HG03521 (cell line): ENCODE results near the gene CSAD.

Source experiments
- ATAC-seq: cut with Tn5 transposase; IDR thresholded peaks from one replicate; pipeline ENCODE4 v1.9.1; 2021; ENCODE audit warnings: mild to moderate bottlenecking, moderate library complexity; ENCODE audit not compliant: unreplicated experiment

CSAD gene

GRCh38 chr12:53180220-53180930 is at the start of gene CSAD, which contains the start of gene ZNF740:
Gene CSAD (minus strand): TSS chr12:53180925. CDS start chr12:53173470, 7,455 bp downstream.
Gene ZNF740 (plus strand): TSS chr12:53180722. CDS start chr12:53181984, 1,262 bp downstream.
- ATAC-seq, result peak; percentile 93

DNA sequence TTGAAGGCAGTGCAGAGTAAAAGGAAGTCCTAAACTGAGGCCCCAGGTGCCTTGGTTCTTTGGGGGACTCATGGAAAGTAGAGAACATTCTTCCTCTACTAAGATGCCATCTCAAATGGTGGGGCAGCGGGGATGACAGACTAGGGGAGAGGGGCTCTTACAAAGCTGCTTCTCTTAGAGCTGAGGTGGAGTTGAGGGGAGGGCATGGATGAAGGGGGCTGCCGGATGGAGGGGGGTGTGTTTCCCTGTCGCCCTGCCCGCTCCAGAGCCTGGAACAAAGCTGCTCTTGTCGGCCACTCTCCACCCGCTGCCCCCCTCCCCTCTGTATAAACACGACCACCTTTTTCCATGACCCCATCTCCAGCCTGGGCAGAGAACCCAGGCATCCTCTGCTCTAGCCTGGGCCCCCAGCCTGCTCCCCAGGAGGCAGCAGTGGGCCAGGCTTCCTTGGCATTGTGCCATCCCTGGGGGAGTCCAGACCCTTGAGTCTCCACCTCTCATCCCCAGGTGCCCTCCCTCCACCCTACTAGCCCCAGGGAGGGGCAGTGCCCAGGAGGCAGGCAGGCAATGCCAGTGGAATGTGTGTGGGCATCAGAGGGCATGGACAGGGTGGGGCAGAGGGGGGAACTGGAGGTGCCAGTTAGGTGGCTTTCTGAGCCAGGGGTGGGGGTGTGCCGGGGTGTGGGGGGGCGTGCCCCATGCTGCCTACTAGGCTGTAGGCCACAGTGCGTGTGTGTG is 49.6 kb upstream of the CSAD start:
- ATAC-seq, result no peak

- no peak for ATAC-seq
These were observed 48.7 kb upstream of the CSAD start for GRCh38 chr12:53229454-53229853.

DNA sequence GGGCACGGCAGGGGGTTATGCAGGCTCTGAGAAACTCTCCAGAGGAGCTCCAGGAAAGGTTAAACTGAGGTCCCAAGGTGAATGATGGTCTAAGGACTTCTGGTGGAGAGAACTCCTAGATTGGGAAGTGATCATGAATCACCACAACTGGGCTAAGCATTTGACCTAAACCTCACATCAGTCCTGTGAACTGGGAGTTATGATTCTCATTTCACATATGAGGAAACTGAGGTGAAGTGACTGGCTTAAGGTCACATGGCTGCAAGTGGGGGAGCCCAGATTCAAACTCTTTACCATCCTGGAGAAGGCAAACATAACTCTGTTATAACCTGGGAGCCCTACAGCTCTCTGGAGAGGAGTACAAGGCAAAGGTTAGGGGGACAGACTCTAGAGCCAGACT is 47.1 kb upstream of the CSAD start:
- no peak for ATAC-seq

DNA sequence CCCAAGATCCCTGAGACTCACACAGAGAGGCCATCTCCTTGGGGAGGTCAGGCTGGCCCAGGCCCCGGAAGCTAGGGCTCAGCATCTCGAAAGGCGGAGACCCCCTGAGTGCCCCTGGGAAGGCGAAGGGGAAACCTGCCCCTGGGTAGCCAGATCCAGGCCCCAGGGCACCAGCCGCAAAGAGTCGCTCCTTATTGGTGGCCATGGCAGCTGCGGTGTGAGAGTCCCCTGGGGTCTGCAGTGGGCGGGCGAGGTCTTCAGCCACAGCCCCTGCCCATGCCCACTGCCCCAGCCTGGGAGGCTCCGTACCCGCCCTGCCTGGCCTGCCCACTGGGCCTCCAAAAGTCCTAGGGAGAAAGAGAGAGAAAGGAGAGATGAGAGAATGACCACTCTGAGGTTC is 46.6 kb upstream of the CSAD start:
- ATAC-seq, result no peak

DNA sequence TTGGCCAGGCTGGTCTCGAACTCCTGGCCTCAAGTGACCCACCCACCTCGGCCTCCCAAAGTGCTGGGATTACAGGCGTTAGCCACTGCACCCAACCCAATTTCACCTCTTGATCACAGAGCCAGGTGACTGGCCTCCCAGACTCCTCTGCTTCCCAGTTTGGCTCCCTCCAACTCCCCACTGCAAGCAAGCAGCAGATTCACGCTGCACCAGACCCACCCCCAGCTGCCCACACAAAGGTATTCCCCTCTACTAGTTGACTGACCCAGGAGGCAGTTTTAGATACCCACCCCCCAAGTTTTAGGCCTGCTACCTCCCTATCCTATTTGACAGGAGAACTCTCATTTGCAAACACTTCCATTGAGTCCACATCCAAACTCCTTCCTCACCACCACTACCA is 46.1 kb upstream of the CSAD start:
- ATAC-seq, result no peak

DNA sequence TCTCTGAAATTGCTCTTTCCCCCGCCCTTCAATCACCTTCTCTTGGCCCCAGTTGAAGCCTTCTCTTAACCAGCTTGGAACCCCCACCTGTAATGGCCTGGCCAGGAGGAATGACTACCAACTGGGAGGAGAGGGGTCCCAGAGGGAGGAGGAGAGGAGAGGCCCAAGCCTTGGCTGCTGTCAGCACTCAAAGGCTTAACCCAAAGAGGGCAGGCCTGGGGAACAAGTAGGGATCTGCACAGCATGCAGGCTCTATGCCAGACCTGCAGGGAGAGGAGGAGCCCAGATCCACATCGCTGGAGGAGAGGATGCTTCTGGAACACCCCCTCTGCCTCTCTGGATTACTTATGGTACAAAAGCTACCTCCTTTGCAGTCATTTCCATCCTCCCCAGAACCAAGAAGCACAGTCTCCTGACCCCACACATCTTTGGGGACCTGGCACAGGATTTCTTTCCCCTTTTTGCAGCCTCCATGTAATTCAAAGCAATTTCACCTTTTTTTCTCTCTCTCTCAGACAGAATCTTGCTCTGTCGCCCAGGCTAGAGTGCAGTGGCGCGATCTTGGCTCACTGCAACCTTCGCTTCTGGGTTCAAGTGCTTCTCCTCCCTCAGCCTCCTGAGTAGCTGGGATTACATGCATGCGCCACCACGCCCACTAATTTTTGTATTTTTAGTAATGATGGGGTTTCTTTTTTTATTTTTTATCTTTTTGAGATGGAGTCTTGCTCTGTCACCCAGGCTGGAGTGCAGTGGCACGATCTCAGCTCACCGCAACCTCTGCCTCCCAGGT is 45.1 kb upstream of the CSAD start:
- no peak for ATAC-seq

GRCh38 chr12:53224897-53225634 is 44.3 kb upstream of the CSAD start:
- ATAC-seq, result no peak

DNA sequence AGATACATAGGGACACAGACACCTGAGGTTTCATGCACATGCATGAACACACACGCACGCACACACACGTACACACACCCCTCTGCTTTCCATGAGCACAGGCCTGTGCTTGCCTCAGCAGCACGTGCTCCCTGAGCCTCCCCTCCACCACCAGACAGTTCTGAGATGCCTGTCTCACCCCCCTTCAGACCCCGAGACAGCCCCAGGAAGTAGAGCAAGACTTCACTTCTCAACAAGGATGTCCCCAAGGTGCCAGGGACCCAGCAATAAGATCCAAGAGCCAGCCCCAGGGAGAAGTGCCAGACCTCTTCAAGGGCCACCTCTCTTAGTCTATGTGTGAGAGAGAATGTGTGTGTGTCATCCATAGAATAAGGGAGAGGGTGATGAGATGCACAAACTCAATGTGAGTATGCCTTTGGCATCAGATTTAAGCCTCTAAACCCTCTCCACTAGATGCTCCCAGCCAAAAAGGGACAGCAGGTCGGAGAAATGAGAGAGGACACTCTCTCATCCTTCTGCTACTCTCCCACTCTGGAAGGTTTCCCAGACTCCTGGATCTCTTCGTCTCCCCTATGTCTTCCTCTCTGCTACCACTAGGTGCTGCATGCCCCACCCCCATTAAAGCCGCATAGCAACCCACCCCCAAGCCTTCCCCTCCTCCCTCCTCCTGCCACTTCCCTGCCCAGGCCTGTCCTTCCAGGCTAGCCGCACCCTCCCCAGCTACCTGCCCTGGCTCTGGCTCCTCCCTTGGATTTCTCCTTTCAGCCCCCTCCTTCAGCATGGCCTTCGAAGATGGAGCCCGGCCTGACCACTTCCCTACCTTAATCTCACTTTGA is 43.6 kb upstream of the CSAD start:
- ATAC-seq, result no peak

GRCh38 chr12:53223389-53224060 is 42.8 kb upstream of the CSAD start:
- ATAC-seq, result no peak

DNA sequence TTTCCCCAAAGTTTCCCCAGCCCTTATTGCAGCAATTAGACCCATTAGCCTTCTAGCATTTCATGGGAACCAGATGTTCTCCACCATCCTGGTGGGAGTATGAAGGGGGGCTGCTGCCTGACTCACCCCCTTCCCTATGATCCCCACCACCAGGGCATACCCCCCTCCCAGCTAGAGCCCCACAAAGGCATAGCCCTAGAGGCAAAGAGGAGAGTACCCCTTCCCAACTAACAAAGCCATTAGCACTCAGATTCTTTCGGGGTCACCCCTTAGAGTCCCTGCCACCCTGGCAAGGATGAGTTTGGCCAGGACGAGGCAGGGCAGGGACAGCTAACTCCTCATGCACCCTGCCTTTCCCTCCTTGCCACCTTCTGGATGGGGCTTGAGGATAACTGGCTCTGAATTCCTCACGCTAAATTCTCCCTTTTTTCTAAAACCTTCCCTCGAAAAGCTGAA is 42.1 kb upstream of the CSAD start:
- no peak for ATAC-seq

DNA sequence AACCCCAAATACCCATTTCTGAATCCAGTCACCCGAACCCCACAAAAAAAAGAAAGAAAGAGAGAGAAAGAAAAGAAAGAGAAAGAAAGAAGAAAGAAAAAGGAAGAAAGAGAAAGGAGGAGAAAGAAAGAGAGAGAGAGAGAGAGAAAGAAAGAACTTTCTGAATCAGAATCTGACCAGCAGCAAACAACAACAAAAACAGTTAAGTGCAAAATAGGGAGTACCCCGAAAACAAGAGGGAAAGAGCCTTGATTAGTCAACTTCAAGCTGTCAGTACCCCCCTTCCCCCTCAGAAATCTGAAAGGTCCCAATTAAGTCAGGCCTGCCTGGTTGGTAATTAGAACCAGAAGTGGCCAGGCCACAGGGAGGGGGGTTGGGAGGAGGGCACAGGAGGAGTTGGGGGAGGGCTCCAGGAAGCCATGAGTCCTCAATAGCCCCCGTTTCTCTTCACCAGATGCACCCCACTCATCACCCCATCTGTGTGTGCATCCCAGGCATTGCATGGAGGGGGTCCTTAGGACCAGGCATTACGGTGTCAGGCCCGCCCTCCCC is 41.5 kb upstream of the CSAD start:
- no peak for ATAC-seq

GRCh38 chr12:53221203-53222080 is 40.7 kb upstream of the CSAD start:
- ATAC-seq, result peak; percentile 24

GRCh38 chr12:53220694-53221202 is 40.0 kb upstream of the CSAD start:
- ATAC-seq, result peak; percentile 47

GRCh38 chr12:53219956-53220693 is 39.4 kb upstream of the CSAD start:
- ATAC-seq, result peak; percentile 35

GRCh38 chr12:53219292-53219955 is 38.7 kb upstream of the CSAD start:
- ATAC-seq, result no peak
